HEK293 (cell line): ENCODE data around the gene IL17REL.
A peak's percentile ranks its signal among the peaks of the same experiment; 100 is the strongest.

Experiments
- CTCF ChIA-PET: fragments of 350-600 bp; formaldehyde crosslinking; extraction: SDS; loops from one replicate; lab custom pipeline; 2021; ENCODE audit warnings: antibody characterized with exemption; lab: Yijun Ruan, JAX
- POLR2A ChIA-PET: fragments of 300-600 bp; formaldehyde crosslinking; extraction: SDS; loops from one replicate; lab custom pipeline; 2020; ENCODE audit warnings: antibody characterized with exemption, inconsistent platforms; lab: Yijun Ruan, JAX
- H3K27ac ChIP-seq: fragments of 200-500 bp; sonication (Bioruptor generic); 2 replicates; pipeline ENCODE4 v1.5.1; 2014; ENCODE audit warnings: low read depth, low read length, control low read depth, inconsistent platforms; ENCODE audit errors: extremely low read depth
- H3K36me3 ChIP-seq, 2 experiments: fragments of 200-500 bp in 1 of 2; sonication (Bioruptor generic) in 1 of 2; 1 replicate in 1 of 2; 2 replicates in 1 of 2; pipeline ENCODE4 v1.5.1; 2014 to 2017; ENCODE audit warnings: inconsistent platforms in 2 of 2, low read length in 2 of 2; ENCODE audit not compliant: control insufficient read depth in 2 of 2, insufficient read depth in 1 of 2
- H3K4me1 ChIP-seq: fragments of 200-500 bp; sonication (Bioruptor generic); 2 replicates; pipeline ENCODE4 v1.5.1; 2014; ENCODE audit warnings: mild to moderate bottlenecking, low read length, inconsistent platforms; ENCODE audit not compliant: control insufficient read depth, insufficient read depth
- H3K4me3 ChIP-seq: 2 replicates; pipeline ENCODE4 v1.5.1; 2011; ENCODE audit warnings: low read depth, mild to moderate bottlenecking, control low read depth, low read length, moderate library complexity
- H3K9me3 ChIP-seq: fragments of 200-500 bp; sonication (Bioruptor generic); 2 replicates; pipeline ENCODE4 v1.5.1; 2014; ENCODE audit warnings: low read depth, low read length, inconsistent platforms; ENCODE audit not compliant: control insufficient read depth, insufficient read depth
- AEBP2 ChIP-seq: fragments of 450-650 bp; formaldehyde crosslinking; IDR thresholded peaks from 2 replicates; pipeline ENCODE4 v1.5.1; 2016; ENCODE audit warnings: missing biosample characterization, missing genetic modification characterization, borderline replicate concordance
- GLIS2 ChIP-seq: fragments of 450-650 bp; formaldehyde crosslinking; IDR thresholded peaks from 2 replicates; pipeline ENCODE4 v1.5.1; 2016; ENCODE audit warnings: missing biosample characterization, missing genetic modification characterization
- HOXA7 ChIP-seq: sonication (generic); formaldehyde crosslinking; IDR thresholded peaks from 2 replicates; pipeline ENCODE4 v1.8.1; 2022; ENCODE audit warnings: missing genetic modification reagents, borderline replicate concordance
- KLF10 ChIP-seq: fragments of 450-650 bp; IDR thresholded peaks from 2 replicates; pipeline ENCODE4 v1.5.1; 2018; ENCODE audit warnings: missing biosample characterization, mild to moderate bottlenecking, missing genetic modification characterization
- KLF16 ChIP-seq: fragments of 450-650 bp; formaldehyde crosslinking; IDR thresholded peaks from 2 replicates; pipeline ENCODE4 v1.5.1; 2017; ENCODE audit warnings: missing biosample characterization, missing genetic modification characterization
- SALL2 ChIP-seq: fragments of 450-650 bp; formaldehyde crosslinking; IDR thresholded peaks from 2 replicates; pipeline ENCODE4 v1.5.0; 2017; ENCODE audit warnings: missing biosample characterization, mild to moderate bottlenecking, missing genetic modification characterization, borderline replicate concordance
- YY1 ChIP-seq: fragments of 450-650 bp; formaldehyde crosslinking; IDR thresholded peaks from 2 replicates; pipeline ENCODE4 v1.5.1; 2018; ENCODE audit warnings: missing biosample characterization, missing genetic modification characterization
- ZBTB10 ChIP-seq: fragments of 450-650 bp; formaldehyde crosslinking; IDR thresholded peaks from 2 replicates; pipeline ENCODE4 v1.5.1; 2016; ENCODE audit warnings: missing biosample characterization, missing genetic modification characterization
- ZBTB11 ChIP-seq: fragments of 450-650 bp; formaldehyde crosslinking; conservative IDR thresholded peaks from 2 replicates; pipeline ENCODE4 v1.5.1; 2016; ENCODE audit warnings: low read depth, missing biosample characterization, missing genetic modification characterization
- ZBTB17 ChIP-seq: fragments of 450-650 bp; formaldehyde crosslinking; IDR thresholded peaks from 2 replicates; pipeline ENCODE4 v1.5.1; 2016; ENCODE audit warnings: missing biosample characterization, missing genetic modification characterization
- ZEB2 ChIP-seq: fragments of 450-650 bp; formaldehyde crosslinking; IDR thresholded peaks from 2 replicates; pipeline ENCODE4 v1.5.1; 2016; ENCODE audit warnings: missing biosample characterization, missing genetic modification characterization
- ZNF140 ChIP-seq: fragments of 450-650 bp; formaldehyde crosslinking; IDR thresholded peaks from 2 replicates; pipeline ENCODE4 v1.5.1; 2016; ENCODE audit warnings: missing biosample characterization, missing genetic modification characterization
- ZNF157 ChIP-seq: fragments of 450-650 bp; formaldehyde crosslinking; IDR thresholded peaks from 2 replicates; pipeline ENCODE4 v1.5.1; 2016; ENCODE audit warnings: missing biosample characterization, missing genetic modification characterization
- ZNF184 ChIP-seq: fragments of 450-650 bp; IDR thresholded peaks from 2 replicates; pipeline ENCODE4 v1.5.1; 2018; ENCODE audit warnings: missing biosample characterization, mild to moderate bottlenecking, missing genetic modification characterization
- ZNF202 ChIP-seq: fragments of 450-650 bp; formaldehyde crosslinking; IDR thresholded peaks from 2 replicates; pipeline ENCODE4 v1.5.1; 2016; ENCODE audit warnings: missing biosample characterization, missing genetic modification characterization, borderline replicate concordance
- ZNF280D ChIP-seq: fragments of 450-650 bp; formaldehyde crosslinking; IDR thresholded peaks from 2 replicates; pipeline ENCODE4 v1.5.1; 2016; ENCODE audit warnings: missing biosample characterization, missing genetic modification characterization
- ZNF324 ChIP-seq: fragments of 450-650 bp; formaldehyde crosslinking; IDR thresholded peaks from 2 replicates; pipeline ENCODE4 v1.5.1; 2016; ENCODE audit warnings: missing biosample characterization, missing genetic modification characterization
- ZNF544 ChIP-seq: fragments of 450-650 bp; formaldehyde crosslinking; IDR thresholded peaks from 2 replicates; pipeline ENCODE4 v1.5.0; 2017; ENCODE audit warnings: missing biosample characterization, missing genetic modification characterization
- ZNF585B ChIP-seq: fragments of 450-650 bp; formaldehyde crosslinking; IDR thresholded peaks from 2 replicates; pipeline ENCODE4 v1.5.1; 2016; ENCODE audit warnings: missing biosample characterization, missing genetic modification characterization
- ZNF792 ChIP-seq: fragments of 450-650 bp; formaldehyde crosslinking; IDR thresholded peaks from 2 replicates; pipeline ENCODE4 v1.5.1; 2016; ENCODE audit warnings: missing biosample characterization, missing genetic modification characterization

The IL17REL gene

GRCh38 chr22:50044485-50045118 lies 32.0 kb upstream of the IL17REL start:
- TF ChIP-seq ZNF544 (tag by site-specific recombination) (no peak), ZNF140 (no peak), ZNF792 (tag by site-specific recombination) (no peak), YY1 (tag by site-specific recombination) (no peak), ZBTB11 (tag by site-specific recombination) (no peak), ZEB2 (tag by site-specific recombination) (no peak), ZNF585B (tag by site-specific recombination) (no peak), ZNF280D (tag by site-specific recombination) (no peak), ZNF157 (tag by site-specific recombination) (no peak), KLF16 (tag by site-specific recombination) (no peak), ZNF324 (tag by site-specific recombination) (no peak), ZBTB17 (tag by site-specific recombination) (no peak), SALL2 (tag by site-specific recombination) (no peak), ZNF202 (no peak), KLF10 (tag by site-specific recombination) (no peak), GLIS2 (tag by site-specific recombination) (no peak), HOXA7 (CRISPR knock-in tag) (no peak)
- POLR2A ChIA-PET = no interaction called here
- Histone ChIP-seq H3K9me3 (no peaks in the 10 kb centered on the region), H3K4me1 (no peaks in the 10 kb centered on the region), H3K4me3 (no peak overlapping the region), H3K36me3 (no peaks in the 10 kb centered on the region), H3K27ac (no peak overlapping the region)
- CTCF ChIA-PET = interaction anchor here (0.9 kb wide), 1 partner anchor 9 kb away, joined by 3 read pairs; no protein-coding TSS in a partner anchor

GRCh38 chr22:50041361-50042065 lies 28.9 kb upstream of the IL17REL start:
- Histone ChIP-seq H3K27ac (no peak overlapping the region), H3K4me3 (no peak overlapping the region), H3K9me3 (no peaks in the 10 kb centered on the region), H3K36me3 (no peaks in the 10 kb centered on the region), H3K4me1 (no peaks in the 10 kb centered on the region)
- POLR2A ChIA-PET = interaction anchor here (0.7 kb wide), 1 partner anchor 80 kb away, joined by 3 read pairs; no protein-coding TSS in a partner anchor
- CTCF ChIA-PET = interaction anchor here (1.7 kb wide), 1 partner anchor 10 kb away, joined by 5 read pairs; no protein-coding TSS in a partner anchor
- TF ChIP-seq ZNF157 (tag by site-specific recombination) = peak; percentile 68
- no peak for TF ChIP-seq AEBP2 (tag by site-specific recombination)
- TF ChIP-seq ZBTB10 = peak; percentile 42; the same call in 1 of the 2 replicates
- TF ChIP-seq ZNF184 = no peak
- TF ChIP-seq, all 188 proteins: peak for 2
